HL-60/S4 treated with phorbol 12-myristate 13-acetate at 8.2 ng/mL for 4 days and 3 days (cell line): Measurements from ENCODE around the gene UNC5C.
"Not testable (repeated sequence)": the region's sequence is repeated elsewhere in the genome, so short reads cannot be mapped to it uniquely, and the experiment has no call there.

Source experiments
- in situ Hi-C: fragments of 300-500 bp; cut with MboI; formaldehyde crosslinking; loops from 2 replicates; pipeline ENCODE4 v1.15.0; 2022; ENCODE audit warnings: low sequenced_read_pairs

UNC5C gene

DNA sequence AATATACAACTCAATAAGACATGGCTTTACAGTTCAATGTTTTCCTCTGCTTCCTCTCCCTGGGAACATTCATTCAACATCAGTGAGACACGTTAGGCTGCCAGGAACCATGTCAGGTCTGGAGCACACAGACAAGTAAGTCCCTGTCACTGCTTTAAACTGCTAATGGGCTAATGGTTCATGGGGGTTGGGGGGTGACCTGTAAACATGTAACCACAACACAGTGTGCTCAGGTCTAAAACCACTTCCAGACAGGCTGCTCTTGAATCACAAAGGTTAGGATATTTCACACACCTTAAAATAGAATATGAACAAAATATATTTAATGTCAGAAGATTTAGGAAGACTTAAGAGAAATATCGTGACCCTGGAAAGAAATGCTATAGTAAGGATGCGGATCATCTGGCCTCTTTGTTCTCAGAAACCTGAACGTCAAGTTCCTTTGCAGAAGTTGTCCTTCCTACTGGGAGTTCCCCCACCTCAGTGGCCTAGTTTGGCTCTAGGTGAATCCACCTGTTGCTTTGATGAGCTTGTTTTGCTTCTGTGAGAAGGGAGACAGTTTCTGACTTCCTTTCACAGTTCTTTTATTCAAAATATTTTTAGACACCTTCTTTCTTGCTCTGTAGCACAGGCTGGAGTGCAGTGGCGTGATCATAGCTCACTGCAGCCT is 359.9 kb downstream of the UNC5C start:
- in situ Hi-C loops = no loop called here

- in situ Hi-C loops = no loop called here
Measured at GRCh38 chr4:95186666-95187065, 362.1 kb downstream of the UNC5C start.

- in situ Hi-C loops = no loop called here
Measured at GRCh38 chr4:95183656-95184408, 364.9 kb downstream of the UNC5C start.

DNA sequence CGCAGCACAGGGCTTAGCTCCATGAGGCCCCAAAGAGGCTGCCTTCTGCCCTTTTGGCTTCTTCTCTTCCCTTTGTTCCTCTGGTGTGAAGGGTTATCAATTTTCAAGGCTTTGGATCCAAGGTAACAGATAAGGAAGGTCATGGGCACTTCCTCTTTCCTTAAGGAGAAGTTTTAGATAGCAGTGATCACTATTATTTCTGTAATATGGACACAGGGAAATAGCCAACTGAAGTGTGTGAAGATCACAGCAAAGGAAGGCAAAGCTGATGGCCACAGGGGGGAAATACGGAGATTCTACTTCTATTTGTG is 366.8 kb downstream of the UNC5C start:
- in situ Hi-C loops = no loop called here

DNA sequence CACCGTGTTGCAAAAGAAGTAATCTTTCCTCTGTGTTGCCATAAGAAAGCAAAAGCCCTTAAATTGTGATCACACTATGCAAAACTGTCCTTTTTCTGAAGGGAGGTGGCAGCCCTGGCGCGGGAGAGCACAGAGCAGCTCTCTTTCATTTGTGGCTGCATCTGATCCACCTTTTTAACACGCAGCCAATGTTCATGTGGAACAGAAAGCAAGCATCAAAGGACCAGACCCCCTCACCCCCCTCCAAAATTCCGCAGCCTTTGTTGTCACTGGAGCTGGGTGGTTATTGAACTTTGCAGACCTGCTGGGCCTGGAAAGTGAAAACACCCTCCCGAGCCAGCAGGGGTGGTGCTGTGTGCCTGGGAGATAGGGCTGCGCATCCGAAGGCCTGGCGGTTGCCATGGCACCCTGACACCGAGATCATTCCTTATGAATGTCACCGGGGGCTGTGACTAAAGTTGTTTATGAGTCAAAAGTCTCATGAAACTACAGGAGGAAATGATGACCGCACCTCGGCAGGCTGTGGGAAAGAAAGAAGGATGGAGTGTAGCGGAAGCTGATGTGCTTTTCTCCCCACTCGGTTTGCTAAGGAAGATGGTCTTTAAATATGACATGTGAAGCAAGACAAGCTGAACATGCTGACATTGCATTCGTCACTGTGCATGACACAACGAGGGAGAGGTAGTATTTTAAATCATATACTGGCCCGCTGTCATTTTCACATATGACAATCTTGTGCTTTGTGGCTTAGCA is 367.4 kb downstream of the UNC5C start:
- in situ Hi-C loops = no loop called here

DNA sequence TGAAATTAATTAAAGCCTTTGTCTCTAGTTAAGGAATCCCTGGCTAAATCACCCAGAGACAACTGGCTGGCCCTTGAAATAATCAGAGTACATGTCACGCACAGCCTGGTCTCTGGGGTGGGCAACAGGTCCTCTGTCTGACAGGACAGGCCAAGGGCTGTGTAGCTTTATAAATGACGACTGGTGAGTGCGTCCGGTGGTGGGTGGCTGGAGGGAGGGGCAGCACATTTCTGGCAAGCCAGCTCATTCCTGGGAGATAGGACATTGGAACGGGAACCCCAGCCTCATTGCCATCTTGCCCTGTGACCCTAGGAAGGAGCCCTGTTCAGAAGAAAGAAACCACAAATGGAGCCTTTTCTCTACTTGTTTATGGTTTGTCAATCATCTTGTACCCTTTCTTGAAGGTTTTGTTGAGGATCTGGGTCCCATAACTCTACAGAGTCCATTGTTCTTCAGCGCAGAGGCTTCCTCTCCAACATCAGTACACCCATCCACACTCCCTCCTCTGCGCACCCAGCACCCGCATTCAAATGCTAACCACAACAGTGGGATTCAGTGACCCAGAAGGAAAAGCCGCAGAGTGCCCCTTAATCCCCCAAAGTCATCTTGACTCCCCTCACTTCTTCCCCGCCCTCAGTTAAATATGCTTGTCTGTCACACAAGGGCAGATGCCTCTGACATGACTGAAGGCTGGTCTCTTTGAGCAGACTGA is 368.1 kb downstream of the UNC5C start:
- in situ Hi-C loops = no loop called here

- in situ Hi-C loops = no loop called here
Measured at GRCh38 chr4:95178938-95179337, 369.8 kb downstream of the UNC5C start.

GRCh38 chr4:95171377-95171776 is 377.4 kb downstream of the UNC5C start:
- in situ Hi-C loops = not testable (repeated sequence)

- in situ Hi-C loops = no loop called here
Measured at GRCh38 chr4:95170176-95170575, 378.6 kb downstream of the UNC5C start.

DNA sequence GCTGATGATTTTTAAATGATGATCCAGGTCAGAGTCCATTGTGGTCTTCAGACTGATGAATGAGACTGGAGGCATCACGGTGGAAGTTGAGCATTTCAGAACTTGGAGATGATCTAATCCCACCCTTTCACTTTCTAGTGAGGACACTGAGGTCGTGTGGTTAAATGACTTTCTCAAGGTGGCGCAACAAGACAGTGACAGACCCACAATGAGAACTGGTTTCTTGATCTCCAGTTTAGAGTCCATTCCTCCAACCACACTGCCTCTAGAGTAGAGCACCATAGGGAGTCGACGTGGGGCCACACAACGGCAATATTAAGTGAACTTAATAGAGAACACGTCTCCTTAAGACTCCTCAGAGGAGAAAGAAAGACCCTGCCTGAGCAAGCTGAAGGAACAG is 381.0 kb downstream of the UNC5C start:
- in situ Hi-C loops = no loop called here

DNA sequence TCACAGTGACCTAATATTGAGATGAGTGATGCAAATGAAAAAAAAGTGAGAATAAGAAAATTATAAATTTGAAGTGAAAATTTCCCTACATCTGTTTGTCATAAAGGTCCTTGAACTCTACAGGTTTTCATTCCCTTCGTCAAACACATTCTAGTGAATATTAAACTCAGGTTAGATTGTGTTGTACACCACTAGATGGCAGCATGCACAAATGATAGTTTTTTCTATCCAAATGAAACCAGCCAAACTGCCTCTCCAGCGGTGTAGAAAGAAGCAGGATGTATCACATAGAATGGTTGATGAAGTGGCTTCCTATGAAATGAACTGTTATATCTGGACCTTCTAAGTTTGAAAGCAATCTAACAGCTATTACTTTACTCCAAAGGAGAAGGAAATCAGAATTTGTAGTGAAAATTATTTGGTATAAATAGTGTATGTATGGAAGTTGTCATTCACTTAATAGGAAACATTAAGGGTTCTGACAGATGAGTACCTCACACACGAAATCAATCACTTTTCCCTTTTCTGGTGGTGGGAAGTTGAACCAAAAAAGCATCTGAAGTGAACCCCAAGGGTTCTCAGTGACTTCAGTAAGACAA is 382.7 kb downstream of the UNC5C start:
- in situ Hi-C loops = no loop called here

DNA sequence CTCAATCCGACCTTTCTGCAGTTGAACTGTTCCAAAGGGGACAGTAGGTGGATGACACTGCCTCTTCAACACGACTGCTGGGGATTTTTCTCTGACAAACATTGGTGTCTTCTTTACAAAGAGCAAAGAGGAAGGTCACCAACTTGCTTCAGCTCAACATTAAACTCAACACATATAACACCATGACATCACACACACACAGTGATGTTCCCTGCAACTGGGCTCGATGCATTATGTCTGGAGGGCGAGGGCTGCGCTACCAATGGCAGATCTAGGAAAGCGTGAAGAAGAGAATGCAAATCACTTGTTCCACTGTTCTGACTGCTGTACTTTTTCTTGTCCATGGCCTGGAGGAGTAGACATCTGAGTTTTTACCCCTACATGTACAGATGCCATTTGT is 385.9 kb downstream of the UNC5C start:
- in situ Hi-C loops = no loop called here

DNA sequence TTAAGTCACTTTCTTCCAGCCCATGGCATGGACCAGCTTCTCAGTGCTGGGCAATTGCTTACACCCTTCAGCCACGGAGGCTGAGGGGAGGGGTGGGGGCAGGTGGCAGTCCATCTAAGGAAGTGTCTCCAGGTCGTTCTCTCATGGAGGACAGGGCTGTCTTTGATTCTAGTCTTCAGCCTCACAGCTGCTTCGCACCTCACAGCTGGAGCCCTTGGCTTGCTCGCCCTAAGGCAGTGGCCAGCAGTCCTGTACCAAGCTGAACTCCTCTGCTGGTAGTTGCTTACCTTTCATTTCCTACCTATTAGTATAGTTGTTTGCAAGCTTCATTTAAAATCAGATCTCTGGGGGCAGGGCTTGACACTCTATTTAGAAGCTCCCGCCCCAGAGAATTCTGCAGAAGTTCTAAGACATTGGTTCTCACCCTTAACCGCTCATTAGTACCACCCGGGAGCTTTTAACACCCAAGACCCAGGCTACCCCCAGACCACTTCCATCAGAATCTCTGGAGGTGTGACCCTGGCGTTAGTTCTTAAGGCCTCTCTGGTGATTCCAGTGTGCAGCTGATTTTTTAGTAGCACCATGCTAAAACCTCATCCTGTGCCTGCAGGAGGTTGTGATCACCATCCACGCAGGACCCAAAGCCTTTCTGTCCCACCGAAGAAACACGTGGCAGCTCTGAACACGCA is 386.8 kb downstream of the UNC5C start:
- in situ Hi-C loops = no loop called here

- in situ Hi-C loops = no loop called here
Measured at GRCh38 chr4:95159384-95159783, 389.4 kb downstream of the UNC5C start.

DNA sequence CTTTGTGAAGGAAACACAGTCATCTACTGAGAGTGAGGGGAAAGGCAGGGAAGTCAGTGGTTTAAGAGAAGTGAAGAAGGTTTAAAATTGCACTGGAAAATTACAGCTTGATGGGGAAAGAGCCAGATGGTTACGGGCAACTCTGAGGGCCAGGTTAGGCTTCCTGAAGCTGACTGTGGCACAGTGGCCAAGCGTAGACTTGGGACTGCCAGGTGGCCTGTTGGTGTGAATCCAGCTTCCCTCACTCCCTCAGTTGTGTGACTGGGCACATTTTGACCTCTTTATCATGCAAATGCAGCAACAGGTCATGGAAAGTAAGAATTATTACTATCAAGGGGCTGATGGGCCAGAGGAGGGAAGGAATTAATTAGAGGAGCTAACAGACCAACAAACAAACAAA is 390.1 kb downstream of the UNC5C start:
- in situ Hi-C loops = no loop called here

DNA sequence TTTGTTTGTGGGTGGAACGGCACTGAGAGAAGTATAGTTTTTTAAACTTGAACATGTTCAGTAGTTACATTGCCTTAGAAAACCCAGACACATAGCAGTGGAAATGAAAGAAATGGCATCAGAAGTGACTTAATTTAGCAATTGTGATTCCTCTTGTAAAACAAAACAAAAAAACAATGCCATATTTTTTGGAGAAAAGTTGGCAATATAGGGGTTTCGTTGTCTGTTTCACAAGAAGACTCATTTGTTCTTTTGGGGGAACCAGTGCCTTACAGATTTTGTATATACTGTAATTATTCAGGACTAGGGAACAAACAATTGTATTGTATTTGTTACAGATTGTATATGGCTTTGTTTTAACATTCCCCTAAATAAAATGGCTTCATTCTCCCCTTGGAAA is 390.7 kb downstream of the UNC5C start:
- in situ Hi-C loops = no loop called here

GRCh38 chr4:95157596-95157995 is 391.2 kb downstream of the UNC5C start:
- in situ Hi-C loops = no loop called here

DNA sequence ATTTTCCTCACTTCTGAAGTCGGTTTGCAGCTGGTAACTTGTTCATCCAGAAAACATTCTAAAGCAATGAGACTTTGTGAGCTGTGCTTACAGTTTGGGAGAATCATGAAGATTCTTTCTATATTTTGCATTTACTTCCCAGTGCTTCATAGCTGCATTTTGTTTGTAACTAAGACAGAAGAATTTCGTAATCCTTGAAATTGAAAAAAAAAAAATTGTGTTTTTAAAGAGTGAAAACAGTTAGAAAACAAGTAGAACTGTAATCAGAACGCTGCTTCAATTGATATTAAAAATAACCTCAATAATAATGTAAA is 392.4 kb downstream of the UNC5C start:
- in situ Hi-C loops = no loop called here

DNA sequence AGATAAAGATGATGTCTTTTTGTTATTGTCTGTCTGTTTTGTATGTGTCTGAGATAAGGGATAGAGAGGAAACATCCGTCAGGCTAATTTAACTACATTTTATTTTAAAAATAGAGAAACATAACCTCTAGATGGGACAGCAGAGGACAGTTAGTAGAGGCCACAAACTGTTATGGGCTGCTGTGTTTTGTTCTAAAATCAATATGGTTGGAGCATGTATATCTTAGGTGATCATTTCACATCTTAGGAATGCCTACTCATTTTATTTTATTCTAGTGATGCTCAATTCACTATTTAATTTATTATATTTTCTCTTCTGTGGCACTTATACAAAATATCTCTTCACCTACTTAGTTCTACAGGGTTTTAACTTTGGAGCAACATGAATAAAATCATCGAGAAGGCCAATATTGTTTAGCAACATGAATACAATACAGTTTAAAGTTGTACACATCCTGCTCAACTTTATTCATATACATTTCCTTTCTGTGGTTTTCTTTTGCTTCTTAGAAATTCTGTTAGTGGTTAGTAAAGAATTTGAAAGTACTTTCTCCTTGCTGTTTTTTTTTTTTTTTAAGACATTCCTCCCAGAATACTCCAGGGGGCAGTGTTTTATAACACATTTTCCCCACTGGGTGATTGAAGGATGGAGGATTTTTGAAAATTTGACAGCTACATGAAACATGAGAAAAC is 392.9 kb downstream of the UNC5C start:
- in situ Hi-C loops = no loop called here

DNA sequence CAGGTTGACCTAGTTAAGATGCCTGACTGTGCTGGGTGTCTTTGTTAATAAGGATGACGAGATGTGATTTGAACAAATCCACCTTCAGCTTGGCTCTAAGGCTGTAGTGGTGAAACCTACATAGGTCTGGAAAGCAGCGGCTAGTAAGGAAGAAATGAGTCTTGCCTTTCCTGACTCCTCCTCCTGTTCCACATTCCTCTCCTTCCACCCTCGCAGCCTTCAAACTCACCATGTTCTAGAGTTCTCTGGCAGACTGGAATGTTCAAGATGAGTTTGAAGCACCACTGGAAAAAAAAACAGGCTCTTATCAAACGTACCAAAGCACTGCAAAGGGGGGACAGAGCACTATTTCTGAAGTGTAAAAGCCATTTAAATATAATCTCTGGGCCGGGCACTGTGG is 395.6 kb downstream of the UNC5C start:
- in situ Hi-C loops = no loop called here
